ENCODE results near the gene ANKRD31.
A peak's percentile ranks its signal among the peaks of the same experiment; 100 is the strongest.

ANKRD31 gene, protein sequence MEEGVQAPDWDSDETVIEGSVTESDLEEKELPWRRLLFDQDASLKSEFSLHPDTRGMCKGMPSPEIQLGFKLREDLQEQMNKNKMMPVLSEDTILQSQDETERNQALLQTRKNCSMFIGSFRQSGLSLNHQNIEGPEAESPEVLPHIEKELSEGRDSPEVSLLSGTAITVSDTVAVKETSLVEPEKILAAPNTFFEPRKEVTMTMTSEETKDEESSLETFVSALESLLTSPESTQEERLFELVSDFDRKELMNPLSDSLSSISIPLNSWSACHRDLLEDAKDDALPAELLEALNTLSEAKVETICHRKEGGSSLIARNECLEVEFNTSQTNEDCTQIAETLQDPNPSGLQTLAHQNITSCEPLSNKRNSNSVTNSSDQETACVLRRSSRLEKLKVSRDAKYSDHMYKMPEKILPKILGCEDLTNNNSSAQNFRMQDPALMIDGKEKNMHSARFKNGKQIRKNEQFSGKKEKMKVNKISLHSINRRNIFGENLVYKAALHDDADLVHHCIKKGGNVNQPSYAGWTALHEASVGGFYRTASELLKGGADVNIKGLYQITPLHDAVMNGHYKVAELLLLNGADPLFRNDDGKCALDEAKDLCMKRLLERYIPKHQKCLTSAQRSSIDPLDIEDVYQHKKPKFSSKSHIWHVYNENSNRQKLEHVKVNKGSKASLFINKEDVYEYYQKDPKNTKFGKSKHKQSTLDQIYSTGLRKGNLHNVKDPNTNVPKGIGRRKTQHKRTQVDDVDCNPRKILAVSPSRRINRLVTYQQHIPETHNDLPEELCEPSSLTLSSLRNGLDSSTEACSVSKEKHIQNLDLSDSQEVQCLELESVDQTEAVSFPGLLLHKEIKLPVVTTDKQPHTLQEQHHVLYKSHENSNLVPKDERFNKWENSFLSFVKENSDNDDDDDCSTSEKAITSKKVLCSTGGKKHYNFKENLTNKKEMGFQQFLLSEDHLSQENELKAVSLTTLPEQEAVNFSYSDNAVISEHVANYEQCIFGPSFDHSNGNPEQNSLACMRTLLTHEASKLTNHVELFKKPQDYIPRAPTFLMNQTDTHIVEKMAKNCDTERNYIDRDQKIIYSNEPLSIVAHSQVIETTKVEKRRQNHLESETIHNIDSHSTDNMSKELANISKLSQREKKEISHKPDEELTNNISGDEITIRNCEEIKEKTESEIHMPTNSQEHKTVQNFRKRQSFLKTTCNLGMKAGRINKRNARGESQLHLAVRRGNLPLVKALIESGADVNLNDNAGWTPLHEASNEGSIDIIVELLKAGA (N-terminal part only)

DNA sequence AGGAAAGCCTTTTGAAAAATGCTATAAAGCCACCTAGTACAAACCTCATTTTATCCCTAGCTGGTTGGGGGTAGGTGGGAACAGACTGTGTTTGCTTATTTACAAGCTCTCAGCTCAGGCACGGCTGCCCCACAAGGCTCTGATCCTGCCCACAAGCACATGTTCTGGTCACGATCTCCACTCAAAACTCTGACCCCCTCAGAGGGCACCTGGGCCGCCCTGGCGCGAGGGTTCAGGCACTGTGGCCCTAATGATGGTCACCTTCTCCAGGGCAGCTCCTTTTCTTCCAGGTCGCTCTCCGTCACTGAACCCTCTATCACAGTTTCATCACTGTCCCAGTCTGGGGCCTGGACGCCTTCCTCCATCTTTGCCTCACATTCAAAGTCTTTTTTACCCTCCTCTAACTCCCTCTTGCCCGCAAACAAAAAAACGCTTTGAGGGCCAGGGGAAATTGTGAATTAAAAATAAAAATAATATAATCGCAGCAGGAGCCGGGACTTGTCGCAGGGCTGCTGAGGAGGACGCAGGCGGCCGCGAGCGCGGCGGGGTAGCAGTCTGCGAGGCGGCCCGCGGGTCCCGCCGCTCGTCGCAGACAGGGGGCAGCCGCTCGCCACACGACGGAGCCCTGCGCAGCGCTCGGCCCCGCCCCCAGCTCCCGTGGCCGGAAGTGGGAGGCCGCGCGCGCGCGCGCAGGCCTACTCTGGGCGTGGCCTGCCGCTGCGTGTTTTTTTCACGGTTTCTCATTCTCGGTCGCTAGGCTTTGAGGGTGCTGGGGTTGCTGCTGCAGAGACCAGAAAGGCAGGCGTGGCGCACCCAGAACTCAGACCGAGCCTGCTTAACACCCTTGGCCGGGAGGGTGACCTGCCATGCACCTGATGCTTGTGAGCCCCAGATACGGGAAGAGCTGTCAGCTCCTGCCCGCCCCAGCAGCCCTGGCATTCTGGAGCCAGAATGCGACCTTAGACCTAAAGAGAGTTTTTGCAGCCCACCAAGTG lies at the start of gene ANKRD31:
ANKRD31 (minus strand) TSS at position 557 of the 995 bp plus-strand sequence; CDS start at position 365, 192 bp downstream.
- Histone ChIP-seq H3K4me3 (ENCODE audit: low read depth, low read length) (peak within 1 kb of the TSS; percentile 89), H3K27me3 (replicated peaks) (no peaks in the 10 kb centered on the region), H3K27ac (peak within 1 kb of the TSS; percentile 10), H3K36me3 (replicated peaks) (no peaks in the 10 kb centered on the region)
- DNase-seq: peak; percentile 40
- peak; percentile 45 for TF ChIP-seq CTCF (IDR thresholded peaks at IDR 0.05; ENCODE audit: low read depth, low read length, missing control alignments)
- in situ Hi-C loops (cut with HindIII; ENCODE audit: low pct_ligation_motif_present, low sequenced_read_pairs): no loop called here

DNA sequence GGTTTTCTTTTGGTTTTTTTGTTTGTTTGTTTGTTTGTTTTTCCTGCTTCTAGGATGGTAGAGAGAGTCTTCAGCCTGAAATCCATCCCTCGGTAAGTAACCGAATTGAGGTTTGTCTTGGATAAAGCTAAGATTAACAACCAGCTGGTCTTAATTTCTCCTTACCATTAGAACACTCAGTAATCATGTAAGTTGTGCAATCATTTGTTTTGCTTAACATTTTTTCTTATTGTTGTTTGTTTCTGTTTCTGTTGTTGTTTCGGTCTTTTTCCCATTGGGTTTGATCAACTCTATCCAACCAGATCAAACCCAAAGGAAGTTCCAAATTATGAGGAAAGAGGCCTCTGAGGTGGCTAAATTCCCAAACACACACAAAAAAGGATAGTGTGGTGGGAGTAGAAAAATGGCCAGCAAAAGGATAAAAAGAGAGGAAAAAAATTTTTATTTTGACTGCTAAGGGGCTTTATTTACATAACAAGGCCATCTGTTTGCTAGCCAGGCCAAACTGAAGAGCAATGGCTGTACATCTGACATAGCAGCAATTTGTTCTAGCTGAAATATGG lies 49.6 kb upstream of the ANKRD31 start:
- in situ Hi-C loops (cut with HindIII; ENCODE audit: low pct_ligation_motif_present, low sequenced_read_pairs): no loop called here
- no peak for TF ChIP-seq CTCF (IDR thresholded peaks at IDR 0.05; ENCODE audit: low read depth, low read length, missing control alignments)
- H3K27me3 ChIP-seq (replicated peaks): no peaks in the 10 kb centered on the region
- no peaks in the 10 kb centered on the region for H3K36me3 ChIP-seq (replicated peaks)
- no peak overlapping the region for H3K4me3 ChIP-seq (ENCODE audit: low read depth, low read length)
- no peak overlapping the region for H3K27ac ChIP-seq
- DNase-seq: no peak

DNA sequence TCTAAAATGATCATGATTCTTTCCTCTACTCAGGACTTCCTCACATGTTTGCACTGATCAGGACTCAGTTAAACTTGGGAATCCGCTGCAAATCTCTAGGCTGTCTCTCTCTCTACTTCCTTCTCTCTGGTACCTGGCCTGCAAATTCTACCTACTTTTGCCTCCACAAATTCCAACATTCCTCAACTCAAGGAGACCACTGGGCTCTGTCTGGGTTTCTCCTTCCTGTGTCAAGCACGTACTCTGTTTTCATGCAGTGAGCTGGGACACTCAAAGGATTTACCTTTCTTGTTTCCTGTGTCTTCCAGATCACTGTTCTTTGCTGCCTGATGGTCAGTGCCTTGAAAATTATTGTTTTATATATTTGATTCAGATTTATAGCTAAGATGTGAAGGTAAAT lies 45.9 kb upstream of the ANKRD31 start:
- Histone ChIP-seq H3K36me3 (replicated peaks) (no peaks in the 10 kb centered on the region), H3K27ac (no peak overlapping the region), H3K4me3 (ENCODE audit: low read depth, low read length) (no peak overlapping the region), H3K27me3 (replicated peaks) (no peaks in the 10 kb centered on the region)
- no peak for TF ChIP-seq CTCF (IDR thresholded peaks at IDR 0.05; ENCODE audit: low read depth, low read length, missing control alignments)
- no peak for DNase-seq
- in situ Hi-C loops (cut with HindIII; ENCODE audit: low pct_ligation_motif_present, low sequenced_read_pairs): no loop called here

DNA sequence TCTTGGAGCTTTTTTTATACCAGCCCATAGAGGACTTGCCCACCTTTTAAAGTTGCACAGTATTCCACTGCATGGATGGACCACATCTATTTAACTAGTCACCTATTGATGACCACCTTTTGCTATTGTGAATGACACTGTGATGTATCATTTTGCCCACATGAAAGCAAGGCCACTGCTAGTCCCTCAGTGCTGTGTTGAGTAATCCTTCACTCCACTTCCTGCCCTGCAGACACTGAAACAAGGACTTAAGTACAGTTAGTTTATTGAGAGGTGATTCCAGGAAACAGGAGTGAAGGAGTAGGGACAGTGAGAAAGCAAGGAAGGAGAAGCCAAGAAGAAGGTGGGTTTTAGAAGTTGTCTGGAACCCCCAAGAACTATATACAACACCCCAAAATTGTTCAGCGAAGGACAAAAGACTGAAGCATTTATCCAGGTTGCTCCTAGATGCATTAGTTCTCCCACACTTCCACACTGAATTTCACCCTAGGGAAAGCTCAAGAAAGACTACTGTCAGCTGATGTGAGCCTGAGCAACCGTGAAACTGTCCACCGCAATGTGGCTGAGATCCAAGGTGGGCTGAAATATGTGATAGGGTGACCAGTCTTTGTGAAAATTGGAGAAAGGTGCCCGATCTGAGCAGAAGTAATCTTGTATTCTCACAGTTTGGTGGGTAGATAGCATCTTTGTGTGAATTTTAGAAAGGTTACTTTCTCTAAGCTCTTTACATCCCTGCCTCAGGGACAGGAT lies 45.2 kb upstream of the ANKRD31 start:
- in situ Hi-C loops (cut with HindIII; ENCODE audit: low pct_ligation_motif_present, low sequenced_read_pairs): no loop called here
- Histone ChIP-seq H3K36me3 (replicated peaks) (no peaks in the 10 kb centered on the region), H3K4me3 (ENCODE audit: low read depth, low read length) (no peak overlapping the region), H3K27ac (no peak overlapping the region), H3K27me3 (replicated peaks) (no peaks in the 10 kb centered on the region)
- no peak for TF ChIP-seq CTCF (IDR thresholded peaks at IDR 0.05; ENCODE audit: low read depth, low read length, missing control alignments)
- DNase-seq: peak; percentile 8
